HUES6 (cell line): ENCODE data around the gene DAPK1.

Source experiments
- H3K27ac ChIP-seq: 2 replicates; pipeline ENCODE4 v1.7.0; 2013; ENCODE audit warnings: low read depth, mild to moderate bottlenecking, low read length, inconsistent platforms
- H3K27me3 ChIP-seq: 2 replicates; pipeline ENCODE4 v1.6.1; 2013; ENCODE audit warnings: low read length; ENCODE audit not compliant: control insufficient read depth, insufficient read depth
- H3K36me3 ChIP-seq: 2 replicates; pipeline ENCODE4 v1.6.1; 2013; ENCODE audit warnings: low read length; ENCODE audit not compliant: control insufficient read depth, insufficient read depth
- H3K4me1 ChIP-seq: 2 replicates; pipeline ENCODE4 v1.6.1; 2013; ENCODE audit warnings: low read length; ENCODE audit not compliant: control insufficient read depth, insufficient read depth
- H3K4me3 ChIP-seq: 2 replicates; pipeline ENCODE4 v1.5.1; 2013; ENCODE audit warnings: low read depth, low read length
- H3K9ac ChIP-seq: one replicate; pipeline ENCODE4 v1.6.1; 2013; ENCODE audit warnings: mild to moderate bottlenecking, low read length
- H3K9me3 ChIP-seq: 2 replicates; pipeline ENCODE4 v1.6.1; 2013; ENCODE audit warnings: low read depth, low read length; ENCODE audit not compliant: control insufficient read depth, insufficient read depth

The DAPK1 gene

DNA sequence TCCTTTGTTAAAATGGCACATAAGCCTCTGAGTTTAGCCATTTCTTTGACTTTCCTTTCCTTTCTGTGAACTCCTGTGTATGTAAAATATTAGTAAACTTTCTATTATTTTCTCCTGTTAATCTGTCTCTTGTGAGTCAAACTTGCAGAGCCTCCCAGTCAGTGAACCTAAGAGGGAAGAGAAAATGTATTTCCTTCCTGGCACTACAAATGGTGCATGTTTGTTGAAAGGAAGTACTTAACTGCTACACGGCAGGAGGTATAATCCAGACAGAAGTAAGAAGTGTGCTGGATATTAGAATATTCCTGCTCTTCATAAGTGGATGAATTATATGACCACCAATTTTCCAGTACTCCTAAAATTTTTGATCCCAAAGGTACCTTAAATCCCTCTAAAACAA is 251.2 kb downstream of the DAPK1 start:
- no peak overlapping the region for H3K4me3 ChIP-seq
- H3K27me3 ChIP-seq: no peaks in the 10 kb centered on the region
- no peaks in the 10 kb centered on the region for H3K36me3 ChIP-seq
- peaks cover 7% of the 10 kb centered on the region for H3K9me3 ChIP-seq
- H3K9ac ChIP-seq: no peak overlapping the region
- no peaks in the 10 kb centered on the region for H3K4me1 ChIP-seq
- no peak overlapping the region for H3K27ac ChIP-seq

DNA sequence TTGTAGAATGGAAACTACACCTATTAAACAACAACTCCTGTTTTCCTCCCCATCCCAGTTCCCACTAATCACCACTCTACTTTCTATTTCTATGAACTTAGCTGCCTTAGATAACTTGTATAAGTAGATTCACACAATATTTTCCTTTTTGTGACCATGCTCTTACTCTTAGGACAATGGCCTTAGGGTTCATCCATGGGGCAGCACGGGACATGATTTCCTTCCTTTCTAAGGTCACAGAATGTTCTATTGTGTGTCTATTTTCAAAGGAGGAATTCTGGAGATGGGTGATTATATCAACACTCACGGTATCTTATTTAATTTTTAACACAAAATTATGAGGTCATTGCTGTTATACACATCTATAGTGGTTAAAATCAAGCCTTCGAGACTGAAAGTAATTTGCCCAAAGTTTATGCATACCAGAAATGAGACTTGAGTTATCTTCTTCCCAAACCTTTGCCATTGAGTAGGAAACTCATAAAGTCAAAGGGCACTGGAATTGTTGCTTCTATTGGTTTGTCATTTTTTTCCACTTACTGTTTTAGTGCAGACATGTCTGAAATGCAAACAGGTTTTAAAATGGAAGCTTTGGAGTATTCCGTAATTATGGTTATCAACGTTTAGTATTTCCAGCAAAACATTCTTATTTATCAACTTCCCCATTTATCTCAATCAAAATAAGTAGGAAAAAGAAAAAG is 251.8 kb downstream of the DAPK1 start:
- Histone ChIP-seq H3K36me3 (no peaks in the 10 kb centered on the region), H3K9ac (no peak overlapping the region), H3K9me3 (peaks cover 10% of the 10 kb centered on the region), H3K27ac (no peak overlapping the region), H3K4me3 (no peak overlapping the region), H3K27me3 (no peaks in the 10 kb centered on the region), H3K4me1 (no peaks in the 10 kb centered on the region)

DNA sequence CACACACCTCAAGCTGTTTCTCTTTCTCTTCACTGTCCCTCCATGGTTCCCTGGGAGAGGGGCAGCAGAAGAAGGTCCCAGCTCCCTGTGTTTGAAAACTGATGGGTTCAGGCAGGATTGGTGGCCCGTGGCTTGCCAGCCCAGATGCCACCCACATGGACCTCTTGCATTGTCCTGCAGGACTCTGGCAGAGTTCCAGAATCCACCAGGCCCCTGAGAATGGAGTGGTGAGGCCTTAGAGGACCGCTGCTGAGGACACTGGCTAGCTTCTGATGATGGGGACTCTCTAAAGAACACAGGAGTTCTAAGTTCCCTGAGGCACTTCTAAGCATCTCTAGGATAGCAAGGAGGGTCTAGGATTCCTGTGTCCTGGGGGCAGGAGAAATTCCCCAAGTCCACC is 253.1 kb downstream of the DAPK1 start:
- Histone ChIP-seq H3K36me3 (no peaks in the 10 kb centered on the region), H3K9ac (no peak overlapping the region), H3K9me3 (peaks cover 10% of the 10 kb centered on the region), H3K27me3 (no peaks in the 10 kb centered on the region), H3K27ac (no peak overlapping the region), H3K4me1 (no peaks in the 10 kb centered on the region), H3K4me3 (no peak overlapping the region)

DNA sequence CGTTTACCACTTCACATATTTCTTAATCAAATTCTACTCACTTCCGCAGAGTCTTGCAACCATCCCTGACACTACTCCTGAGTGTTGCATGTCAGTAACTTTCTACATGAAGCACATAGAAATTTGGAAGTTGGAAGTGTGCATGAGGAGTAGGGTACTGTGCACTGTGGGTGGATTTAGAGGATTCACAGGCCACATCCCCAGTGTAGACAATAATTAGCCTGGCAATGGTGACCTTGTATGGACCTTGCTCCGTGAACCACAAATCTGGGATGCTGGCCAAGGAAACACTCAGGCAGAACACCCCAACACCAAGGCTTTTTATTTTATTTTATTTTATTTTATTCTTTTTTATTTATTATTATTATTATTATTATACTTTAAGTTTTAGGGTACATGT is 253.8 kb downstream of the DAPK1 start:
- Histone ChIP-seq H3K9ac (no peak overlapping the region), H3K27me3 (no peaks in the 10 kb centered on the region), H3K27ac (no peak overlapping the region), H3K4me3 (no peak overlapping the region), H3K4me1 (no peaks in the 10 kb centered on the region), H3K9me3 (peaks cover 10% of the 10 kb centered on the region), H3K36me3 (no peaks in the 10 kb centered on the region)

DNA sequence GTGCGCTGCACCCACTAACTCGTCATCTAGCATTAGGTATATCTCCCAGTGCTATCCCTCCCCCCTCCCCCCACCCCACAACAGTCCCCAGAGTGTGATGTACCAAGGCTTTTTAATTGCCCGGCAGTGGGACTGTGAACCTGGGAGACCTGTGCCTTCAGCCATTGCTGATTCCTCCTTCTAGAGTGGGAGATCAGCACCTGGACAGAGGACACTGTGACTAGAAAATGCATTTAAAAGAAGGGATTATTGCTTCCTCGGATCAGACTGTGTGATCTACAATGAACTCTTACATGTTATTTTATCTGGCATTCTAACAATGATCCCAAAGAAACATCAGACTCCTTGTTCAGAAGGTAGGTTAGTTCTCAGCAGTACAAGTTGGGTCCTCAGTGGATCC is 254.2 kb downstream of the DAPK1 start:
- Histone ChIP-seq H3K27ac (no peak overlapping the region), H3K4me3 (no peak overlapping the region), H3K4me1 (no peaks in the 10 kb centered on the region), H3K27me3 (no peaks in the 10 kb centered on the region), H3K9me3 (peaks cover 10% of the 10 kb centered on the region), H3K36me3 (no peaks in the 10 kb centered on the region), H3K9ac (no peak overlapping the region)

DNA sequence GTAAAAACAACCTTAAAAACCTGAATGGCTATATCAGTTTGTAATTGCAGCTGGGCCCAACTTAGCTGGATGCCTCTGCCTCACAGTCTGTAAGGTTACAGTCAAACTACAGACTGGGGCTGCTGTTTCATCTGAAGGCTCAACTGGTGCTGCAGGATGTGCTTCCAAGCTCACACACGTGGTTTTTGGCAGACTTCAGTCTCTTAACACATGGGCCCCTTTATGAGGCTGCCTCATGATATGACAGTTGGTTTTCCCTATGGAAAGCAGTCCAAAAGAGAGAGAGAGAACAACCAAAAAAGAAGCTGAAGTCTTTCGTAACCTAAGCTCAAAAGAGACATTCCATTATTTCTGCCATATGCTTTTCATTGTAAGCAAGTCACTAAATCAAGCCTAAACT is 255.6 kb downstream of the DAPK1 start:
- H3K27ac ChIP-seq: no peak overlapping the region
- H3K9ac ChIP-seq: no peak overlapping the region
- no peaks in the 10 kb centered on the region for H3K27me3 ChIP-seq

More for the DNA sequence above, 255.6 kb downstream of the DAPK1 start:
- peaks cover 10% of the 10 kb centered on the region for H3K9me3 ChIP-seq
- no peaks in the 10 kb centered on the region for H3K4me1 ChIP-seq
- H3K36me3 ChIP-seq: no peaks in the 10 kb centered on the region
- H3K4me3 ChIP-seq: no peak overlapping the region
